Measurements from ENCODE around the gene ZNF687.

- TF ChIP-seq NR3C1 (IDR thresholded peaks at IDR 0.05) (no peak), MAX (IDR thresholded peaks at IDR 0.05) (peak; percentile 11; the same call in 1 of the 2 replicates), ZFP36 (IDR thresholded peaks at IDR 0.05; ENCODE audit: borderline replicate concordance, partially characterized antibody) (no peak), CTCF (IDR thresholded peaks at IDR 0.05) (no peak), POLR2A (IDR thresholded peaks at IDR 0.05; ENCODE audit: low read length) (peak; percentile 64), USF2 (IDR thresholded peaks at IDR 0.05) (no peak), EP300 (IDR thresholded peaks at IDR 0.05) (no peak), REST (IDR thresholded peaks at IDR 0.05) (no peak), HMGXB4 (CRISPR knock-in tag; IDR thresholded peaks at IDR 0.05; ENCODE audit: borderline replicate concordance) (no peak), PHF8 (IDR thresholded peaks at IDR 0.05; ENCODE audit: borderline replicate concordance, low read depth) (peak; percentile 63; the same call in 1 of the 2 replicates), NPAS2 (CRISPR knock-in tag; IDR thresholded peaks at IDR 0.05; ENCODE audit: borderline replicate concordance) (no peak; the same call in 1 of the 2 replicates), NFE2L2 (conservative IDR thresholded peaks at IDR 0.05; ENCODE audit: low read length) (no peak), RCOR1 (IDR thresholded peaks at IDR 0.05; ENCODE audit: low read depth, low read length) (no peak)
These were observed at the start of gene ZNF687 for GRCh38 chr1:151281969-151282882.
